Endothelial cell of umbilical vein (primary cell): Measurements from ENCODE around the gene RBM17. TPM values are rescaled to one million over a fixed set of nuclear protein-coding genes. Genes with fewer than 3 reads are reported as not detected.

Experiments used
- BruUV-seq: library from RNA; stranded (reverse); fragments of 400-500 nt; replicated peaks from 2 replicates; lab custom pipeline; 2021; lab: Mats Ljungman, UMichigan
- CTCF ChIA-PET: fragments of 300-600, 350-600 bp; sonication (Branson Sonifier 250); formaldehyde crosslinking; loops from one replicate; lab custom pipeline; 2021; ENCODE audit warnings: antibody characterized with exemption, inconsistent platforms; lab: Charles Lee
- POLR2A ChIA-PET: fragments of 300-600, 350-600 bp; sonication (Branson Sonifier 250); formaldehyde crosslinking; loops from one replicate; lab custom pipeline; 2021; ENCODE audit warnings: antibody characterized with exemption, inconsistent platforms; lab: Charles Lee
- DNase-seq: peaks from one replicate; pipeline ENCODE4 v3.0.0-alpha.2; 2011; ENCODE audit warnings: low read depth, low spot score
- FAIRE-seq: peaks from 2 replicates; lab custom pipeline; 2011; peaks lifted over from hg19 to GRCh38; lab: Jason Lieb, UNC
- H2AFZ ChIP-seq: 2 replicates; pipeline ENCODE4 v1.6.0; 2012; ENCODE audit warnings: low read depth, low read length, control low read depth, inconsistent platforms
- H3K27ac ChIP-seq: 2 replicates; pipeline ENCODE4 v1.5.1; 2011; ENCODE audit warnings: low read depth, mild to moderate bottlenecking, control low read depth, low read length, moderate library complexity; ENCODE audit not compliant: insufficient read depth
- H3K27me3 ChIP-seq, 2 experiments: 2 replicates each; pipeline versions ENCODE4 v1.6.0 to v1.6.1; 2011; ENCODE audit warnings: low read length in 2 of 2, mixed read lengths in 1 of 2; ENCODE audit not compliant: control insufficient read depth in 2 of 2, insufficient read depth in 2 of 2
- H3K36me3 ChIP-seq, 2 experiments: 2 replicates in 1 of 2; 3 replicates in 1 of 2; pipeline ENCODE4 v1.5.1; 2011; ENCODE audit warnings: low read length in 2 of 2, mild to moderate bottlenecking in 1 of 2, moderate library complexity in 1 of 2; ENCODE audit not compliant: control insufficient read depth in 2 of 2, insufficient read depth in 2 of 2; ENCODE audit errors: extremely low read depth in 1 of 2
- H3K4me1 ChIP-seq: 3 replicates; pipeline ENCODE4 v1.5.1; 2011; ENCODE audit warnings: mild to moderate bottlenecking, low read length; ENCODE audit not compliant: control insufficient read depth, insufficient read depth; ENCODE audit errors: extremely low read depth
- H3K4me2 ChIP-seq: 2 replicates; pipeline ENCODE4 v1.6.1; 2011; ENCODE audit warnings: low read length, control low read depth, mixed read lengths; ENCODE audit not compliant: insufficient read depth
- H3K4me3 ChIP-seq, 3 experiments: fragments of 200-600 bp in 1 of 3; sonication (generic), shearing (Covaris generic) in 1 of 3; replicated peaks in 1 of 3; 2 replicates each; pipeline ENCODE4 v1.5.1; 2011 to 2016; ENCODE audit warnings: control low read depth in 3 of 3, low read length in 3 of 3, mild to moderate bottlenecking in 2 of 3, inconsistent platforms in 1 of 3, low read depth in 1 of 3, moderate library complexity in 1 of 3; ENCODE audit not compliant: insufficient read depth in 1 of 3
- H3K79me2 ChIP-seq: 2 replicates; pipeline ENCODE4 v1.6.0; 2012; ENCODE audit warnings: low read length, inconsistent platforms; ENCODE audit not compliant: control insufficient read depth, insufficient read depth
- H3K9ac ChIP-seq: replicated peaks from 2 replicates; pipeline ENCODE3; 2011; ENCODE audit warnings: low read length, control low read depth; ENCODE audit not compliant: insufficient read depth; ENCODE audit errors: extremely low read depth
- H3K9me1 ChIP-seq: replicated peaks from 3 replicates; pipeline ENCODE4 v1.6.0; 2011; ENCODE audit warnings: mild to moderate bottlenecking, low read length; ENCODE audit not compliant: control insufficient read depth, insufficient read depth; ENCODE audit errors: extremely low read depth
- H3K9me3 ChIP-seq: replicated peaks from 2 replicates; pipeline ENCODE4 v1.5.1; 2012; ENCODE audit warnings: low read length, inconsistent platforms; ENCODE audit not compliant: control insufficient read depth, insufficient read depth
- H4K20me1 ChIP-seq: replicated peaks from 2 replicates; pipeline ENCODE3; 2011; ENCODE audit warnings: mild to moderate bottlenecking, low read length; ENCODE audit not compliant: control insufficient read depth, insufficient read depth; ENCODE audit errors: extremely low read depth
- EZH2 ChIP-seq: IDR thresholded peaks from 2 replicates; pipeline ENCODE4 v1.6.1; 2012; ENCODE audit warnings: borderline replicate concordance, low read depth, mild to moderate bottlenecking, moderate library complexity, low read length, inconsistent platforms; ENCODE audit not compliant: severe bottlenecking
- FOS ChIP-seq: IDR thresholded peaks from 2 replicates; pipeline ENCODE4 v1.6.1; 2011; ENCODE audit warnings: mild to moderate bottlenecking, low read length, moderate library complexity, borderline replicate concordance; ENCODE audit not compliant: insufficient read depth
- POLR2A ChIP-seq: IDR thresholded peaks from 2 replicates; pipeline ENCODE4 v1.6.1; 2012; ENCODE audit warnings: low read depth, mild to moderate bottlenecking, control low read depth, low read length
- dilution Hi-C: fragments of 300-500 bp; cut with MboI; formaldehyde crosslinking; loops from one replicate; pipeline ENCODE4 v1.15.0; 2019; ENCODE audit warnings: low sequenced_read_pairs; ENCODE audit not compliant: extremely low pct_ligation_motif_present
- intact Hi-C: fragments of 100-400 bp; cut with micrococcal nuclease; formaldehyde crosslinking; loops from one replicate; pipeline ENCODE4 v1.10.0; 2022
- polyA plus RNA-seq, 4 experiments: library from polyadenylated mRNA; depleted of rRNA in 3 of 4; stranded (reverse) in 3 of 4; unstranded in 1 of 4; fragments of >200 nt; gene quantifications; 2 replicates each; pipeline versions ENCODE4 v1.2.1 to v1.2.3, GENCODE V29; 2011 to 2012; ENCODE audit warnings: missing spikeins in 1 of 4
- total RNA-seq: library from RNA; stranded (reverse); gene quantifications from 2 replicates; pipeline ENCODE4 v1.2.3, GENCODE V29; 2021
- TF ChIP-seq, protein P1 (sequence below), 2 donors: IDR thresholded peaks; 1 replicate in 1 of 2; 2 replicates in 1 of 2; pipeline ENCODE4 v1.5.1; 2011; ENCODE audit warnings: low read length in 2 of 2, mild to moderate bottlenecking in 2 of 2, moderate library complexity in 2 of 2, control low read depth in 1 of 2, inconsistent platforms in 1 of 2, low read depth in 1 of 2; ENCODE audit not compliant: insufficient read depth in 1 of 2; ENCODE audit errors: extremely low read depth in 1 of 2

The RBM17 gene
- total and polyA plus RNA-seq, 2 donors (not counting 3 experiments of a cell fraction or from before 2014, with no cell fraction given), result 23.1 to 148 TPM

DNA sequence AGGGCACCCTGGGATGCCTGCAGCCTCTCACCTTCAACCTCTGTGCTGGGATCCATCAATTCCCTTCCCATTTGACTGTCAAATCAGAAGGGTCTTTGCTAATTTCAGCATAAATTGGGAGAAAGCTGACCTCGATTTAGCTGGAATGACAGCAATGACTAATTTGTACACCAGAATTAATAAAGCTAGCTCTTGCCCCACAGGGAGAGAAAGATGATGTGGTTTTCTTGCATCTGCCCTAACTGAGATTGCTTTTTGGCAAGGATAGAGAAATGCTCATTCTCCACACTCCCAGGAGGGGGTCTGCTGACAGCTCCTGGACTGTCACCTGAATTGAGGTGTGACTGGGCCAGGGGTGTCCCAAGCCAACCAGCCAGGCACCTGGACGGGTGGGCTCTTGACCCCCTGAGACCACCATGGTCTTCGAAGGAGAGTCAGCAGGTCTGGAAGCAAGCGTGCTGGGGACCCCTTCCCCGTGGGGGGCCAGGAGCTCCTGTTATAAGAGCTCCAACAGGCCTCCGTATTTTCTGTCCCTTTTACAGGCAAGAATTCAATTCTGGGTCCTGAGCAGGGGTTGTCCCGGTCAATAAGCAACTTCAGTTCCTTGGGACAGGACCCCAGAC is 42.1 kb downstream of the RBM17 start:
- Histone ChIP-seq H3K4me2 (no peak overlapping the region), H3K9ac (no peak overlapping the region), H3K27ac (no peak overlapping the region), H3K36me3 (no peaks in the 10 kb centered on the region), H2AFZ (no peak overlapping the region), H3K4me3 (no peak overlapping the region), H4K20me1 (no peaks in the 10 kb centered on the region), H3K9me3 (no peaks in the 10 kb centered on the region), H3K4me1 (no peaks in the 10 kb centered on the region), H3K9me1 (no peaks in the 10 kb centered on the region), H3K27me3 (peaks cover 0 to 2% of the 10 kb centered on the region in 2 experiments), H3K79me2 (no peaks in the 10 kb centered on the region)
- TF ChIP-seq POLR2A (no peak), EZH2 (no peak), FOS (no peak)
- TF ChIP-seq, protein P1, sequence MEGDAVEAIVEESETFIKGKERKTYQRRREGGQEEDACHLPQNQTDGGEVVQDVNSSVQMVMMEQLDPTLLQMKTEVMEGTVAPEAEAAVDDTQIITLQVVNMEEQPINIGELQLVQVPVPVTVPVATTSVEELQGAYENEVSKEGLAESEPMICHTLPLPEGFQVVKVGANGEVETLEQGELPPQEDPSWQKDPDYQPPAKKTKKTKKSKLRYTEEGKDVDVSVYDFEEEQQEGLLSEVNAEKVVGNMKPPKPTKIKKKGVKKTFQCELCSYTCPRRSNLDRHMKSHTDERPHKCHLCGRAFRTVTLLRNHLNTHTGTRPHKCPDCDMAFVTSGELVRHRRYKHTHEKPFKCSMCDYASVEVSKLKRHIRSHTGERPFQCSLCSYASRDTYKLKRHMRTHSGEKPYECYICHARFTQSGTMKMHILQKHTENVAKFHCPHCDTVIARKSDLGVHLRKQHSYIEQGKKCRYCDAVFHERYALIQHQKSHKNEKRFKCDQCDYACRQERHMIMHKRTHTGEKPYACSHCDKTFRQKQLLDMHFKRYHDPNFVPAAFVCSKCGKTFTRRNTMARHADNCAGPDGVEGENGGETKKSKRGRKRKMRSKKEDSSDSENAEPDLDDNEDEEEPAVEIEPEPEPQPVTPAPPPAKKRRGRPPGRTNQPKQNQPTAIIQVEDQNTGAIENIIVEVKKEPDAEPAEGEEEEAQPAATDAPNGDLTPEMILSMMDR (IDR thresholded peaks at IDR 0.05; ENCODE audit: extremely low read depth in 1 of 2, insufficient read depth in 1 of 2, low read depth in 1 of 2, low read length in 2 of 2), result no peak
- DNase-seq (no peak), FAIRE-seq (no peak)
- CTCF ChIA-PET, result interaction anchor here (1.2 kb wide), 1 partner anchor 271 kb away, joined by 5 read pairs; no protein-coding TSS in a partner anchor
- BruUV-seq, result no TSS peak
- intact Hi-C loops, result no loop called here
- POLR2A ChIA-PET, result no interaction called here
- dilution Hi-C loops, result no loop called here
